ENCODE data around the gene FNDC3A. TPM values are rescaled to one million over a fixed set of nuclear protein-coding genes. Genes with fewer than 3 reads are reported as not detected.
"Not testable (repeated sequence)": the region's sequence is repeated elsewhere in the genome, so short reads cannot be mapped to it uniquely, and the experiment has no call there.

Gene FNDC3A
- total RNA-seq, 1 donor = 25.9 TPM

GRCh38 chr13:49132479-49133002 lies 156.8 kb downstream of the FNDC3A start:
- DNase-seq (ENCODE audit: low read depth in 2 of 3, low spot score in 2 of 3) = no peak

GRCh38 chr13:49134305-49134704 lies 158.6 kb downstream of the FNDC3A start:
- DNase-seq (ENCODE audit: low read depth in 2 of 3, low spot score in 2 of 3) = no peak

- DNase-seq (ENCODE audit: low read depth in 2 of 3, low spot score in 2 of 3) = not testable (repeated sequence)
Measured at GRCh38 chr13:49137138-49137643, 161.5 kb downstream of the FNDC3A start.

- DNase-seq (ENCODE audit: low read depth in 2 of 3, low spot score in 2 of 3) = no peak
Measured at GRCh38 chr13:49140910-49141611, 165.3 kb downstream of the FNDC3A start.

- peak; percentile 10 to 56 (median 31) for DNase-seq (ENCODE audit: low read depth in 2 of 3, low spot score in 2 of 3)
Measured at GRCh38 chr13:49146950-49147355, 171.2 kb downstream of the FNDC3A start.

- DNase-seq (ENCODE audit: low read depth in 2 of 3, low spot score in 2 of 3) = no peak
Measured at GRCh38 chr13:49148405-49148804, 172.7 kb downstream of the FNDC3A start.

- DNase-seq (ENCODE audit: low read depth in 2 of 3, low spot score in 2 of 3) = not testable (repeated sequence)
Measured at GRCh38 chr13:49157955-49158584, 182.4 kb downstream of the FNDC3A start.

- not testable (repeated sequence) for DNase-seq (ENCODE audit: low read depth in 2 of 3, low spot score in 2 of 3)
Measured at GRCh38 chr13:49163162-49163561, 187.4 kb downstream of the FNDC3A start.

GRCh38 chr13:49164712-49165111 lies 189.0 kb downstream of the FNDC3A start:
- DNase-seq (ENCODE audit: low read depth in 2 of 3, low spot score in 2 of 3) = no peak

- DNase-seq (ENCODE audit: low read depth in 2 of 3, low spot score in 2 of 3) = no peak
Measured at GRCh38 chr13:49165798-49166752, 190.4 kb downstream of the FNDC3A start.

GRCh38 chr13:49171359-49171758 lies 195.6 kb downstream of the FNDC3A start:
- DNase-seq (ENCODE audit: low read depth in 2 of 3, low spot score in 2 of 3) = no peak

- no peak for DNase-seq (ENCODE audit: low read depth in 2 of 3, low spot score in 2 of 3)
Measured at GRCh38 chr13:49183672-49184325, 208.1 kb downstream of the FNDC3A start.

- no peak for DNase-seq (ENCODE audit: low read depth in 2 of 3, low spot score in 2 of 3)
Measured at GRCh38 chr13:49184621-49185020, 208.9 kb downstream of the FNDC3A start.

GRCh38 chr13:49185264-49185663 lies 209.6 kb downstream of the FNDC3A start:
- DNase-seq (ENCODE audit: low read depth in 2 of 3, low spot score in 2 of 3) = peak in 2 of 3 donors; percentile 8 to 18

- no peak for DNase-seq (ENCODE audit: low read depth in 2 of 3, low spot score in 2 of 3)
Measured at GRCh38 chr13:49190901-49191300, 215.2 kb downstream of the FNDC3A start.

- DNase-seq (ENCODE audit: low read depth in 2 of 3, low spot score in 2 of 3) = no peak
Measured at GRCh38 chr13:49206641-49207040, 230.9 kb downstream of the FNDC3A start.

- no peak for DNase-seq (ENCODE audit: low read depth in 2 of 3, low spot score in 2 of 3)
Measured at GRCh38 chr13:49208619-49209018, 232.9 kb downstream of the FNDC3A start.

- DNase-seq (ENCODE audit: low read depth in 2 of 3, low spot score in 2 of 3) = no peak
Measured at GRCh38 chr13:49210114-49210513, 234.4 kb downstream of the FNDC3A start.

GRCh38 chr13:49210669-49211068 lies 235.0 kb downstream of the FNDC3A start:
- DNase-seq (ENCODE audit: low read depth in 2 of 3, low spot score in 2 of 3) = no peak

- no peak for DNase-seq (ENCODE audit: low read depth in 2 of 3, low spot score in 2 of 3)
Measured at GRCh38 chr13:49213539-49213938, 237.8 kb downstream of the FNDC3A start.

Data from hematopoietic multipotent progenitor cell (in vitro differentiated cells).